Sigmoid colon (tissue), 4 donors: ENCODE results near the gene SBF2.

Source experiments
- EP300 ChIP-seq, 4 donors: sonication (generic); formaldehyde crosslinking; IDR thresholded peaks; one replicate each; pipeline ENCODE4 v1.6.1; 2017; ENCODE audit warnings: antibody characterized with exemption in 4 of 4
- POLR2A ChIP-seq, 2 donors: fragments of 450-650 bp; IDR thresholded peaks; one replicate each; pipeline ENCODE4 v1.6.1; 2016; ENCODE audit warnings: antibody characterized with exemption in 2 of 2, mild to moderate bottlenecking in 2 of 2, moderate library complexity in 2 of 2
- POLR2AphosphoS5 ChIP-seq, 4 donors: sonication (generic); formaldehyde crosslinking; IDR thresholded peaks; one replicate each; pipeline ENCODE4 v1.6.1; 2017; ENCODE audit warnings: antibody characterized with exemption in 4 of 4
- TF ChIP-seq, protein P1 (sequence below), 4 experiments: fragments of 450-650 bp in 3 of 4; fragments of 200-600 bp in 1 of 4; IDR thresholded peaks; one replicate each; pipeline ENCODE4 v1.5.1; 2016 to 2019; ENCODE audit warnings: antibody characterized with exemption in 4 of 4, mild to moderate bottlenecking in 3 of 4, moderate library complexity in 2 of 4

DNA sequence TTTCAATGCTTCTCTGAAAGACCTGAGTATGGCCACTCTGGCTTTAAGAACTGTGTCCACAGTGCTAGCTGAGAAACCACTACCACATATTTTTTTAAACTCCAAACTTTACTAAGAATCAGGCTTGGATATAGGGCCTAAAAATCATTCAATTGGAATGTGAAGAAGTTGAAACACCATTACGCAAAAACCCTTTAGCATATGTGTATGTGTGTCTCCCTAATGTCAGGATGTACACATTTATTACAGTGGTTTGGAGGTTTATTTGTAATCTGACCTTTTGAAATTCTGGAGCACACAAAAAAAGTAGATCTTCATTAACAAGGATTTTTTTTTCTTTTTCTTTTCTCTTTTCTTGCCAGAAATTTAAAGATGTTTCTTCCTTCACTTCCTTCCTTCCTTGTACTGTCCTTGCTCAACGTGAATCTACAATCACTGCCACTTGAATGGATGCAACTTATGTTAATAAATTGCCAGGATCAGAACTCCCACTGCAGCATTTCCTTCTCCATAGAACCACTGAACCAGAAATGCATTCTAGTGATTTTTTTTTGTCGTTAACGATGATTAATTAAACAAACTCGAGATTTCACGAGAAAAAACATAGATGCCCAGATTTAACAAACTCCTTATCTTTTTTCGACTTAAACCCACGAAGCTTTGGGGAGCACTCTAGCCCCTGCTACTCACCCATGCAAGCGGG, 7.8 kb upstream of the SBF2 start:
- TF ChIP-seq, protein P1, sequence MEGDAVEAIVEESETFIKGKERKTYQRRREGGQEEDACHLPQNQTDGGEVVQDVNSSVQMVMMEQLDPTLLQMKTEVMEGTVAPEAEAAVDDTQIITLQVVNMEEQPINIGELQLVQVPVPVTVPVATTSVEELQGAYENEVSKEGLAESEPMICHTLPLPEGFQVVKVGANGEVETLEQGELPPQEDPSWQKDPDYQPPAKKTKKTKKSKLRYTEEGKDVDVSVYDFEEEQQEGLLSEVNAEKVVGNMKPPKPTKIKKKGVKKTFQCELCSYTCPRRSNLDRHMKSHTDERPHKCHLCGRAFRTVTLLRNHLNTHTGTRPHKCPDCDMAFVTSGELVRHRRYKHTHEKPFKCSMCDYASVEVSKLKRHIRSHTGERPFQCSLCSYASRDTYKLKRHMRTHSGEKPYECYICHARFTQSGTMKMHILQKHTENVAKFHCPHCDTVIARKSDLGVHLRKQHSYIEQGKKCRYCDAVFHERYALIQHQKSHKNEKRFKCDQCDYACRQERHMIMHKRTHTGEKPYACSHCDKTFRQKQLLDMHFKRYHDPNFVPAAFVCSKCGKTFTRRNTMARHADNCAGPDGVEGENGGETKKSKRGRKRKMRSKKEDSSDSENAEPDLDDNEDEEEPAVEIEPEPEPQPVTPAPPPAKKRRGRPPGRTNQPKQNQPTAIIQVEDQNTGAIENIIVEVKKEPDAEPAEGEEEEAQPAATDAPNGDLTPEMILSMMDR (IDR thresholded peaks at IDR 0.05), result no peak
- TF ChIP-seq POLR2AphosphoS5 (IDR thresholded peaks at IDR 0.05) (no peak), EP300 (IDR thresholded peaks at IDR 0.05) (no peak), POLR2A (IDR thresholded peaks at IDR 0.05) (no peak)
